Neuron (in vitro differentiated cells): ENCODE data around the gene DRC3.

Experiments used
- H2AFZ ChIP-seq: one replicate; pipeline ENCODE4 v1.6.1; 2013; ENCODE audit warnings: low read depth, mild to moderate bottlenecking, inconsistent platforms, low read length, moderate library complexity
- H3K27me3 ChIP-seq: one replicate; pipeline ENCODE4 v1.6.1; 2013; ENCODE audit warnings: low read length; ENCODE audit not compliant: insufficient read depth
- H3K36me3 ChIP-seq: one replicate; pipeline ENCODE4 v1.6.1; 2013; ENCODE audit warnings: low read length; ENCODE audit not compliant: insufficient read depth
- H3K4me1 ChIP-seq: one replicate; pipeline ENCODE4 v1.6.1; 2013; ENCODE audit warnings: low read length; ENCODE audit not compliant: insufficient read depth
- H3K4me3 ChIP-seq: 2 replicates; pipeline ENCODE4 v1.5.1; 2013; ENCODE audit warnings: mild to moderate bottlenecking, low read length, moderate library complexity
- H3K9me3 ChIP-seq: one replicate; pipeline ENCODE4 v1.6.1; 2013; ENCODE audit warnings: low read length

DRC3 gene

GRCh38 chr17:18044609-18045008 is 71.9 kb downstream of the DRC3 start:
- H3K27me3 ChIP-seq: no peaks in the 10 kb centered on the region
- H3K4me1 ChIP-seq: peaks cover 19% of the 10 kb centered on the region
- H3K36me3 ChIP-seq: peaks cover 15% of the 10 kb centered on the region
- no peak overlapping the region for H3K4me3 ChIP-seq
- H3K9me3 ChIP-seq: no peaks in the 10 kb centered on the region
- no peak overlapping the region for H2AFZ ChIP-seq

DNA sequence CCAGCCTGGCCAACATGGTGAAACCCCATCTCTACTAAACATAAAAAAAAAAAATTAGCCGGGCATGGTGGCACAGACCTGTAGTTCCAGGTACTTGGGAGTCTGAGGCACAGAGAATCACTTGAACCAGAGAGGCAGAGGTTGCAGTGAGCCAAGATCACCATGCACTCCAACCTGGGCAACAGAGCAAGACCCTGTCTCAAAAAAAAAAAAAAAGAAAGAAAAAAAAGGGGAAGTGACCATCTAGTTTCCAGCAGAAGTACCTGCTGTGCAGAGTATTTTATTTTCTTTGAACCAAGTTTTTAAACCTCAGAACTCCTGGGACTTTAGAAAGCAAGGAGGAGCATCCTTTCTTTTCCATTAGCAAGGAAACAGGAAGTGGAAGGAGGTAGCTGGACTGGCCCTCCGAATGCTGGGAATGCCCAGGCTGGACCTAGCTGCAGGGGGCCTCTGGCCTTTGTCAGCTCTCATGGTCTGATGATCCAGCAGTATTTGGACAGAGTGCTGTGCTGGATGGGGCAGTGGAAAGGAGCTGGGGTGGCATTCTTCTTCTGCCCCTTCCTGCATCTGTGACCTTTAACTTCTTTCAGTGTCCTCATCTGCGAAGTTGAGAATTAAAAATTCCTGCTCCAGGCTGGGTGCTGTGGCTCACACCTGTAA is 73.2 kb downstream of the DRC3 start:
- H3K36me3 ChIP-seq: peaks cover 15% of the 10 kb centered on the region

GRCh38 chr17:18055597-18055996 is 82.9 kb downstream of the DRC3 start:
- H3K4me1 ChIP-seq: no peaks in the 10 kb centered on the region
- H3K9me3 ChIP-seq: no peaks in the 10 kb centered on the region
- H3K4me3 ChIP-seq: no peak overlapping the region
- H3K27me3 ChIP-seq: no peaks in the 10 kb centered on the region
- H3K36me3 ChIP-seq: peaks cover 27% of the 10 kb centered on the region
- H2AFZ ChIP-seq: no peak overlapping the region

More for the DNA sequence above, 73.2 kb downstream of the DRC3 start:
- no peaks in the 10 kb centered on the region for H3K9me3 ChIP-seq
- no peak overlapping the region for H2AFZ ChIP-seq
- H3K4me3 ChIP-seq: no peak overlapping the region
- peaks cover 8% of the 10 kb centered on the region for H3K4me1 ChIP-seq
- H3K27me3 ChIP-seq: no peaks in the 10 kb centered on the region

- no peaks in the 10 kb centered on the region for H3K9me3 ChIP-seq
- no peaks in the 10 kb centered on the region for H3K27me3 ChIP-seq
- H3K4me1 ChIP-seq: no peaks in the 10 kb centered on the region
- H3K36me3 ChIP-seq: peaks cover 28% of the 10 kb centered on the region
- no peak overlapping the region for H2AFZ ChIP-seq
- no peak overlapping the region for H3K4me3 ChIP-seq
Observed at GRCh38 chr17:18056214-18056613, 83.6 kb downstream of the DRC3 start.

DNA sequence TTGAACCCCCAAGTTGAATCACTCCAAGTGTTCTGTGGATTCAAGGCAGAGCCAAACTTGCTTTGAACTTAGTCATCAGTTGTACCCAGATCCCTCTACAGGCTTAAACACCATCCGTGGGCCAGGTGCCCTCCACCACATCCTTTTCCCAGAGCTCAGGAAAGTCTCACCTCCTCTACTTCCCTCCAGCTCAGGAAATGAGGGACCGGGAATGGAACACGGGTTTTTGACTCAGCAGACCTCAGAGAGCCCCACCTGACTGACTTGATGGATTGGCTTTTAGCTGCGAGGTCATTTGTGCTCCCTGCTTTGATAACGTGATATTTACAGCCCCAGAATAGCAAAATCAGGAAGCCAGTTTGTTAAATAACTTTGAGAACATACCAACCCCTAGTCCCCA is 86.6 kb downstream of the DRC3 start:
- H3K4me3 ChIP-seq: no peak overlapping the region
- no peaks in the 10 kb centered on the region for H3K4me1 ChIP-seq
- no peaks in the 10 kb centered on the region for H3K27me3 ChIP-seq
- peaks cover 27% of the 10 kb centered on the region for H3K36me3 ChIP-seq
- no peaks in the 10 kb centered on the region for H3K9me3 ChIP-seq
- H2AFZ ChIP-seq: no peak overlapping the region

DNA sequence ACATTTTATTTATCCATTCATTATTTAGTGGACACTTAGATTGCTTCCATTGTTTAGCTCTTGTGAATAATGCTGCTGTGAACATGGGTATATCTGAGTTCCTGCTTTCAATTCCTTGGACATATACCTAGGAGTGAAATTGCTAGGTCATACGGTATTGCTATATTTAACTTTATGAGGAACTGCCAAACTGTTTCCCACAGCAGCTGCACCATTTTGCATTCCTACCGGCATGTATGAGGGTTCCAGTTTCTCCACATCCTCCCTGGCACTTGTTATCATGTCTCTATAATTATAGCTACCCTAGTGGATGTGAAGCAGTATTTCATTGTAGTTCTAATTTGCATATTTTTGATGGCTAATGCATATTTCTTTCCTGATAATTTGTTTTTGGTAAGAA is 91.4 kb downstream of the DRC3 start:
- Histone ChIP-seq H3K36me3 (peaks cover 22% of the 10 kb centered on the region), H3K4me1 (no peaks in the 10 kb centered on the region), H3K27me3 (no peaks in the 10 kb centered on the region), H3K4me3 (no peak overlapping the region), H2AFZ (no peak overlapping the region), H3K9me3 (no peaks in the 10 kb centered on the region)

- Histone ChIP-seq H3K4me1 (no peaks in the 10 kb centered on the region), H3K36me3 (peaks cover 22% of the 10 kb centered on the region), H2AFZ (no peak overlapping the region), H3K4me3 (no peak overlapping the region), H3K27me3 (no peaks in the 10 kb centered on the region), H3K9me3 (no peaks in the 10 kb centered on the region)
Observed at GRCh38 chr17:18065546-18065945, 92.9 kb downstream of the DRC3 start.
